SK-N-SH (cell line): ENCODE data around the gene UAP1L1. TPM values are rescaled to one million over a fixed set of nuclear protein-coding genes. Genes with fewer than 3 reads are reported as not detected.

ENCODE experiments used
- polyA plus RNA-seq, 3 experiments: library from polyadenylated mRNA; depleted of rRNA; stranded (reverse); fragments of >200 nt; gene quantifications; 2 replicates each; pipeline ENCODE4 v1.2.3, GENCODE V29; 2012
- small RNA-seq, 7 experiments: library from RNA; depleted of rRNA; stranded (forward); fragments of <200 nt; gene quantifications; one replicate each; pipeline ENCODE3, GENCODE V24; 2012

Gene UAP1L1
- polyA plus RNA-seq, 1 of the 3 experiments (the other 2 are of a cell fraction) = 5.6 TPM

Small RNAs within 50 kb of the gene (small RNA-seq; reads per million reads assigned to genes)
- 0 reads per million in 7 experiments for gene RF00153

Other genes with a start within 250 kb of the UAP1L1 start
- 2.4 and 2.6 TPM in 2 replicates for gene AJM1, start 235.0 kb upstream of the UAP1L1 start, polyA plus RNA-seq (2012; rRNA removed)
- 338 and 517 TPM in 2 replicates for gene PHPT1, start 228.1 kb upstream of the UAP1L1 start, polyA plus RNA-seq (2012; rRNA removed)
- gene MAMDC4, start 225.2 kb upstream of the UAP1L1 start, polyA plus RNA-seq (2012; rRNA removed) = 4.2 and 5.0 TPM in 2 replicates
- 756 and 1,070 TPM in 2 replicates for gene EDF1, start 211.2 kb upstream of the UAP1L1 start, polyA plus RNA-seq (2012; rRNA removed)
- gene TRAF2, start 191.0 kb upstream of the UAP1L1 start, polyA plus RNA-seq (2012; rRNA removed) = 13.3 and 15.4 TPM in 2 replicates
- 78.9 and 85.5 TPM in 2 replicates for gene FBXW5, start 132.8 kb upstream of the UAP1L1 start, polyA plus RNA-seq (2012; rRNA removed)
- gene C8G, start 132.3 kb upstream of the UAP1L1 start, polyA plus RNA-seq (2012; rRNA removed) = 0.28 and 0.49 TPM in 2 replicates
- 0.87 and 1.1 TPM in 2 replicates for gene LCN12, start 125.2 kb upstream of the UAP1L1 start, polyA plus RNA-seq (2012; rRNA removed)
- not detected in 2 replicates for gene PTGDS, start 100.0 kb upstream of the UAP1L1 start, polyA plus RNA-seq (2012; rRNA removed)
- gene LCNL1, start 94.5 kb upstream of the UAP1L1 start, polyA plus RNA-seq (2012; rRNA removed) = not detected in 2 replicates
- 37.8 and 52.9 TPM in 2 replicates for gene PAXX, start 85.1 kb upstream of the UAP1L1 start, polyA plus RNA-seq (2012; rRNA removed)
- gene CLIC3, start 80.9 kb upstream of the UAP1L1 start, polyA plus RNA-seq (2012; rRNA removed) = 0.60 and 1.0 TPM in 2 replicates
- gene ABCA2, start 49.3 kb upstream of the UAP1L1 start, polyA plus RNA-seq (2012; rRNA removed) = 26.0 and 34.7 TPM in 2 replicates
- not detected in 2 replicates for gene FUT7, start 45.4 kb upstream of the UAP1L1 start, polyA plus RNA-seq (2012; rRNA removed)
- gene NPDC1, start 31.3 kb upstream of the UAP1L1 start, polyA plus RNA-seq (2012; rRNA removed) = 47.4 and 48.1 TPM in 2 replicates
- not detected in 2 replicates for gene ENTPD2, start 23.5 kb upstream of the UAP1L1 start, polyA plus RNA-seq (2012; rRNA removed)
- gene SAPCD2, start 7.0 kb upstream of the UAP1L1 start, polyA plus RNA-seq (2012; rRNA removed) = 4.6 and 6.0 TPM in 2 replicates
- 57.8 and 61.9 TPM in 2 replicates for gene MAN1B1, start 9.5 kb downstream of the UAP1L1 start, polyA plus RNA-seq (2012; rRNA removed)
- gene DPP7, start 37.2 kb downstream of the UAP1L1 start, polyA plus RNA-seq (2012; rRNA removed) = 127 and 141 TPM in 2 replicates
- 0.03 TPM in 1 of 2 replicates, not detected in the other for gene GRIN1, start 61.6 kb downstream of the UAP1L1 start, polyA plus RNA-seq (2012; rRNA removed)
- gene LRRC26, start 92.5 kb downstream of the UAP1L1 start, polyA plus RNA-seq (2012; rRNA removed) = not detected in 2 replicates
- not detected in 2 replicates for gene TMEM210, start 94.5 kb downstream of the UAP1L1 start, polyA plus RNA-seq (2012; rRNA removed)
- gene ANAPC2, start 111.0 kb downstream of the UAP1L1 start, polyA plus RNA-seq (2012; rRNA removed) = 35.1 and 37.7 TPM in 2 replicates
- 100 and 124 TPM in 2 replicates for gene SSNA1, start 111.2 kb downstream of the UAP1L1 start, polyA plus RNA-seq (2012; rRNA removed)
- 4.4 and 5.2 TPM in 2 replicates for gene TPRN, start 123.2 kb downstream of the UAP1L1 start, polyA plus RNA-seq (2012; rRNA removed)
- 55.6 and 57.0 TPM in 2 replicates for gene TMEM203, start 128.1 kb downstream of the UAP1L1 start, polyA plus RNA-seq (2012; rRNA removed)
- 7.9 and 8.6 TPM in 2 replicates for gene NDOR1, start 128.2 kb downstream of the UAP1L1 start, polyA plus RNA-seq (2012; rRNA removed)
- gene RNF208, start 144.7 kb downstream of the UAP1L1 start, polyA plus RNA-seq (2012; rRNA removed) = 2.0 and 2.7 TPM in 2 replicates
- gene CYSRT1, start 147.7 kb downstream of the UAP1L1 start, polyA plus RNA-seq (2012; rRNA removed) = 2.1 and 2.2 TPM in 2 replicates
- 0.03 and 0.08 TPM in 2 replicates for gene RNF224, start 150.0 kb downstream of the UAP1L1 start, polyA plus RNA-seq (2012; rRNA removed)
- gene SLC34A3, start 153.4 kb downstream of the UAP1L1 start, polyA plus RNA-seq (2012; rRNA removed) = 0.06 TPM in 1 of 2 replicates, not detected in the other
- gene TUBB4B, start 163.8 kb downstream of the UAP1L1 start, polyA plus RNA-seq (2012; rRNA removed) = 415 and 508 TPM in 2 replicates
- gene STPG3, start 173.8 kb downstream of the UAP1L1 start, polyA plus RNA-seq (2012; rRNA removed) = not detected in 2 replicates
- 52.6 and 62.7 TPM in 2 replicates for gene NELFB, start 177.8 kb downstream of the UAP1L1 start, polyA plus RNA-seq (2012; rRNA removed)
- gene TOR4A, start 200.2 kb downstream of the UAP1L1 start, polyA plus RNA-seq (2012; rRNA removed) = 0.81 and 0.99 TPM in 2 replicates
- gene NRARP, start 224.8 kb downstream of the UAP1L1 start, polyA plus RNA-seq (2012; rRNA removed) = 3.9 and 4.2 TPM in 2 replicates